GM12874 (cell line): ENCODE results near the gene COL23A1.

Source experiments
- TF ChIP-seq, protein P1 (sequence below): IDR thresholded peaks from 2 replicates; pipeline ENCODE4 v1.5.1; 2011; ENCODE audit warnings: low read depth, mild to moderate bottlenecking, control low read depth, low read length, moderate library complexity; ENCODE audit not compliant: insufficient read depth

The COL23A1 gene

DNA sequence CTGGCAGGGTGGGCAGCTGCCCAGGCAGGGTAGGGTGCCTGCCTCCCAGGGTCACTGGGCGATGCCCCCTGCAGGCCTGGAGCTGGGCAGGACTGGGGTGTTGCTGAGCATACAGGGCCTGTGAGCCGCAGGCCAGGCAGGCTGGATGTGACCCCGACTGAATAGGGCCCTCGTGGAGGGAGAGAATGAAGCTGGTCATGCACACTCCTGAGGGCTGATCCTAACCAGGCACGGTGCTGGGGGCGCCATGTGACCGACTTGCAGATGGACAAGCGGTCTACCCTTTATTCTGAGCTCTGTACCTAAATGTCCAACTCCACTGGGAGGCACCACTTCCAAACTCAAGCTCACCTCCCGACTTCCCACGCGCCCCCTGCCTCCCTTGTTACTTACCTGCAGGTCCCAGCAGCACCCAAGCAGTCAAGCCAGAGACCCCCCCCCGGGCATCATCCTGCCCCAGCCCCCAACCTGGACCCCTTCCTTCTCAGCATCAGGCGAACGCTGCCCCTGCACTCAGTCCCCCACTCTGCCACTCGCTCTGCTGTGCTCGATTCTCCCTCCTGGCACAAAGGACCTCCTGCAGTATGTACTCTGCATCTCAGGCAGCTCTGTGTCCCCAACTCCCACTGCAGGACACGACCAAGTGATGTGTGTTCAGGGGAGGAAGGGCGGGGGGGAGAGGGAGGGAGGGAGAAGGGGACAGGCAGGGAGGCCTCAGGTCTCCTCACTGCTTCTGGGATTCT lies 280.8 kb downstream of the COL23A1 start:
- TF ChIP-seq, protein P1, sequence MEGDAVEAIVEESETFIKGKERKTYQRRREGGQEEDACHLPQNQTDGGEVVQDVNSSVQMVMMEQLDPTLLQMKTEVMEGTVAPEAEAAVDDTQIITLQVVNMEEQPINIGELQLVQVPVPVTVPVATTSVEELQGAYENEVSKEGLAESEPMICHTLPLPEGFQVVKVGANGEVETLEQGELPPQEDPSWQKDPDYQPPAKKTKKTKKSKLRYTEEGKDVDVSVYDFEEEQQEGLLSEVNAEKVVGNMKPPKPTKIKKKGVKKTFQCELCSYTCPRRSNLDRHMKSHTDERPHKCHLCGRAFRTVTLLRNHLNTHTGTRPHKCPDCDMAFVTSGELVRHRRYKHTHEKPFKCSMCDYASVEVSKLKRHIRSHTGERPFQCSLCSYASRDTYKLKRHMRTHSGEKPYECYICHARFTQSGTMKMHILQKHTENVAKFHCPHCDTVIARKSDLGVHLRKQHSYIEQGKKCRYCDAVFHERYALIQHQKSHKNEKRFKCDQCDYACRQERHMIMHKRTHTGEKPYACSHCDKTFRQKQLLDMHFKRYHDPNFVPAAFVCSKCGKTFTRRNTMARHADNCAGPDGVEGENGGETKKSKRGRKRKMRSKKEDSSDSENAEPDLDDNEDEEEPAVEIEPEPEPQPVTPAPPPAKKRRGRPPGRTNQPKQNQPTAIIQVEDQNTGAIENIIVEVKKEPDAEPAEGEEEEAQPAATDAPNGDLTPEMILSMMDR = no peak

DNA sequence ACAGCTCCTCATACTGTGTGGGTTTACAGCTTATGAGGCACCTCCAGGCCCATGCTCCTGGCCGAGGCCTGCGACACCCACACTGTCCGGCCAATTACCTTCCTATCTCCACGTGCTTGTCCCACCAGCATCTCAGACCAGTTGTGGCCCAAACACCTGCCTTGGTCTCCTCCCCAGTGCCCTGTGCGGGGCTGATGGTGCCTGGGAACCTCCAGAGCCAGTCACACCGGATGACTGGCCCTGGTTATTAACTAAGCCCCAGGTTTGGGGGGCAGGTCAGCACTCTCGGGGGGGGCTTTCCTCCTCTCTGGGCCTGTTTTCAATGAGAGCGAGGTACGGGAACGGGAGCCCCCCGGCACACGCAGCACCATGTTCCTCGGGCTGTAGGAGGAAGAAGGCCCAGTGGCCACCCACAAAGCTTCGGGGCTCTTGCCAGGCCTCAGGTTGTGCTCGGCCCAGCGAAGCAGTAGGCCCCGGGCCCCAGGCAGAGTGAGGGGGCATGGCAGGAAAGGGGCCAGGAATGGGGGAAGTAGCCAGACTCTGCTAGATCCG lies 281.6 kb downstream of the COL23A1 start:
- TF ChIP-seq, protein P1 = no peak

- TF ChIP-seq, protein P1 = no peak
These were observed 282.7 kb downstream of the COL23A1 start for GRCh38 chr5:178307267-178308045.

- TF ChIP-seq, protein P1 = no peak
These were observed 283.6 kb downstream of the COL23A1 start for GRCh38 chr5:178306430-178307225.

GRCh38 chr5:178305801-178306200 lies 284.4 kb downstream of the COL23A1 start:
- TF ChIP-seq, protein P1 = no peak

GRCh38 chr5:178304761-178305645 lies 285.2 kb downstream of the COL23A1 start:
- TF ChIP-seq, protein P1 = no peak
